ENCODE data around the gene CHCHD3.

GRCh38 chr7:132881317-132881716, 200.6 kb downstream of the CHCHD3 start:
- TF ChIP-seq CTCF (optimal IDR thresholded peaks at IDR 0.05 in 1 of 3, IDR thresholded peaks at IDR 0.05 in 1 of 3, conservative IDR thresholded peaks at IDR 0.05 in 1 of 3; ENCODE audit: extremely low read depth in 1 of 3, insufficient read depth in 2 of 3, low read length in 3 of 3): no peak
- TF ChIP-seq EZH2 (IDR thresholded peaks at IDR 0.05; ENCODE audit: low read length): no peak
